H9 (cell line): ENCODE measurements around the gene CEP44. TPM values are rescaled to one million over a fixed set of nuclear protein-coding genes. Genes with fewer than 3 reads are reported as not detected.

Experiments
- DNase-seq: peaks from one replicate; pipeline ENCODE4 v3.0.0-alpha.2; 2017
- H2AFZ ChIP-seq: one replicate; pipeline ENCODE4 v1.6.1; 2013; ENCODE audit warnings: mild to moderate bottlenecking, low read length, control low read depth, moderate library complexity
- H2AK5ac ChIP-seq: 2 replicates; pipeline ENCODE4 v1.6.1; 2013; ENCODE audit warnings: low read length, control low read depth, mixed read lengths; ENCODE audit not compliant: insufficient read length
- H2BK120ac ChIP-seq: one replicate; pipeline ENCODE4 v1.6.1; 2013; ENCODE audit warnings: low read depth, mild to moderate bottlenecking, low read length, control low read depth, inconsistent platforms; ENCODE audit not compliant: poor library complexity, severe bottlenecking
- H2BK12ac ChIP-seq: 2 replicates; pipeline ENCODE4 v1.6.1; 2013; ENCODE audit warnings: low read length, control low read depth, mixed read lengths, low read depth; ENCODE audit not compliant: insufficient read length
- H2BK15ac ChIP-seq: 2 replicates; pipeline ENCODE4 v1.6.1; 2013; ENCODE audit warnings: low read depth, low read length, control low read depth
- H2BK20ac ChIP-seq: one replicate; pipeline ENCODE4 v1.6.1; 2013; ENCODE audit warnings: low read depth, mild to moderate bottlenecking, low read length, control low read depth, inconsistent platforms; ENCODE audit not compliant: poor library complexity, severe bottlenecking
- H2BK5ac ChIP-seq: 2 replicates; pipeline ENCODE4 v1.6.1; 2013; ENCODE audit warnings: low read length, control low read depth, mixed read lengths; ENCODE audit not compliant: insufficient read length
- H3K14ac ChIP-seq: 2 replicates; pipeline ENCODE4 v1.6.1; 2013; ENCODE audit warnings: low read length, control low read depth; ENCODE audit not compliant: insufficient read depth
- H3K18ac ChIP-seq: 2 replicates; pipeline ENCODE4 v1.6.1; 2013; ENCODE audit warnings: low read depth, mild to moderate bottlenecking, mixed read lengths, low read length, control low read depth; ENCODE audit not compliant: insufficient read length
- H3K23ac ChIP-seq: 2 replicates; pipeline ENCODE4 v1.6.1; 2013; ENCODE audit warnings: low read length, control low read depth, mixed read lengths, low read depth; ENCODE audit not compliant: insufficient read length
- H3K23me2 ChIP-seq: 2 replicates; pipeline ENCODE4 v1.6.1; 2013; ENCODE audit warnings: low read depth, mild to moderate bottlenecking, mixed read lengths, low read length, control low read depth; ENCODE audit not compliant: insufficient read length, poor library complexity, severe bottlenecking
- H3K27ac ChIP-seq: 2 replicates; pipeline ENCODE4 v1.5.1; 2013; ENCODE audit warnings: low read length, control low read depth, mixed read lengths, low read depth; ENCODE audit not compliant: insufficient read length
- H3K27me3 ChIP-seq: 2 replicates; pipeline ENCODE4 v1.6.1; 2013; ENCODE audit warnings: low read length, control low read depth, inconsistent platforms; ENCODE audit not compliant: insufficient read depth
- H3K4ac ChIP-seq: 2 replicates; pipeline ENCODE4 v1.6.1; 2013; ENCODE audit warnings: low read depth, mild to moderate bottlenecking, control low read depth, inconsistent platforms, low read length, moderate library complexity
- H3K4me1 ChIP-seq: 2 replicates; pipeline ENCODE4 v1.6.1; 2013; ENCODE audit warnings: low read length, control low read depth, inconsistent platforms; ENCODE audit not compliant: insufficient read depth
- H3K4me2 ChIP-seq: 2 replicates; pipeline ENCODE4 v1.6.1; 2013; ENCODE audit warnings: low read length, control low read depth, mixed read lengths; ENCODE audit not compliant: insufficient read length, insufficient read depth
- H3K56ac ChIP-seq: 2 replicates; pipeline ENCODE4 v1.6.1; 2013; ENCODE audit warnings: low read depth, mild to moderate bottlenecking, mixed read lengths, low read length, control low read depth; ENCODE audit not compliant: insufficient read length
- H3K79me1 ChIP-seq: 2 replicates; pipeline ENCODE4 v1.6.1; 2013; ENCODE audit warnings: low read depth, mild to moderate bottlenecking, moderate library complexity, low read length, control low read depth, inconsistent platforms; ENCODE audit not compliant: insufficient read depth, poor library complexity, severe bottlenecking
- H3K79me2 ChIP-seq: 2 replicates; pipeline ENCODE4 v1.6.1; 2013; ENCODE audit warnings: low read length, control low read depth, inconsistent platforms; ENCODE audit not compliant: insufficient read depth
- H3K9ac ChIP-seq: 2 replicates; pipeline ENCODE4 v1.6.1; 2013; ENCODE audit warnings: low read length, control low read depth, mixed read lengths; ENCODE audit not compliant: insufficient read length; ENCODE audit errors: extremely low read depth
- H3K9me3 ChIP-seq: one replicate; pipeline ENCODE4 v1.6.1; 2013; ENCODE audit warnings: low read depth, low read length, inconsistent platforms; ENCODE audit not compliant: control insufficient read depth
- H3T11ph ChIP-seq: one replicate; pipeline ENCODE4 v1.6.1; 2013; ENCODE audit warnings: mild to moderate bottlenecking, low read length, control low read depth, inconsistent platforms
- H4K20me1 ChIP-seq: one replicate; pipeline ENCODE4 v1.6.1; 2013; ENCODE audit not compliant: control insufficient read depth, insufficient read length, insufficient read depth
- H4K5ac ChIP-seq: 2 replicates; pipeline ENCODE4 v1.6.1; 2013; ENCODE audit warnings: low read depth, mild to moderate bottlenecking, mixed read lengths, low read length, control low read depth; ENCODE audit not compliant: insufficient read length
- H4K8ac ChIP-seq: replicated peaks from 2 replicates; pipeline ENCODE4 v1.6.1; 2013; ENCODE audit warnings: low read length, control low read depth, mixed read lengths, low read depth; ENCODE audit not compliant: insufficient read length
- H4K91ac ChIP-seq: 2 replicates; pipeline ENCODE4 v1.6.1; 2013; ENCODE audit warnings: low read depth, mild to moderate bottlenecking, moderate library complexity, mixed read lengths, low read length, control low read depth; ENCODE audit not compliant: insufficient read length
- H3K27ac Mint-ChIP-seq, 3 experiments: 2 replicates in 2 of 3; 3 replicates in 1 of 3; pipeline ENCODE4 v1.8.0; 2020 to 2021; ENCODE audit warnings: mixed read lengths in 3 of 3, mild to moderate bottlenecking in 1 of 3, moderate library complexity in 1 of 3
- H3K27me3 Mint-ChIP-seq: 2 replicates; pipeline ENCODE4 v1.8.0; 2021; ENCODE audit warnings: low read depth, mild to moderate bottlenecking, moderate library complexity, mixed read lengths
- H3K36me3 Mint-ChIP-seq, 3 experiments: 2 replicates in 2 of 3; 3 replicates in 1 of 3; pipeline ENCODE4 v1.8.0; 2020 to 2021; ENCODE audit warnings: low read depth in 3 of 3, mixed read lengths in 3 of 3; ENCODE audit not compliant: insufficient read depth in 1 of 3
- H3K4me1 Mint-ChIP-seq, 2 experiments: 2 replicates each; pipeline ENCODE4 v1.8.0; 2020; ENCODE audit warnings: mixed read lengths in 2 of 2
- H3K4me3 Mint-ChIP-seq, 2 experiments: 2 replicates in 1 of 2; 3 replicates in 1 of 2; pipeline ENCODE4 v1.8.0; 2020 to 2021; ENCODE audit warnings: mild to moderate bottlenecking in 2 of 2, mixed read lengths in 2 of 2, moderate library complexity in 1 of 2
- H3K9me3 Mint-ChIP-seq, 2 experiments: 2 replicates in 1 of 2; 3 replicates in 1 of 2; pipeline ENCODE4 v1.8.0; 2020; ENCODE audit warnings: mild to moderate bottlenecking in 2 of 2, mixed read lengths in 2 of 2, moderate library complexity in 1 of 2
- WGBS: extraction: QIAGEN DNeasy Blood & Tissue Kit; methylation state at CpG from one replicate; pipeline ENCODE4 v1.1.7; 2013; ENCODE audit warnings: missing lambda C conversion rate, low lambda C conversion rate, mixed read lengths; ENCODE audit not compliant: insufficient read length; ENCODE audit errors: extremely low coverage; 5-methylcytosine and 5-hydroxymethylcytosine counted together
- total RNA-seq: library from RNA; stranded (reverse); gene quantifications from 2 replicates; pipeline ENCODE4 v1.2.1, GENCODE V29; 2021
- TF ChIP-seq, protein P1 (sequence below): fragments of 200-600 bp; sonication (generic); conservative IDR thresholded peaks from 3 replicates; pipeline ENCODE4 v1.8.0; 2021; ENCODE audit warnings: antibody characterized with exemption, mild to moderate bottlenecking

CEP44 gene
- total RNA-seq, 1 experiment from 2014 or later: 16.5 TPM

DNA sequence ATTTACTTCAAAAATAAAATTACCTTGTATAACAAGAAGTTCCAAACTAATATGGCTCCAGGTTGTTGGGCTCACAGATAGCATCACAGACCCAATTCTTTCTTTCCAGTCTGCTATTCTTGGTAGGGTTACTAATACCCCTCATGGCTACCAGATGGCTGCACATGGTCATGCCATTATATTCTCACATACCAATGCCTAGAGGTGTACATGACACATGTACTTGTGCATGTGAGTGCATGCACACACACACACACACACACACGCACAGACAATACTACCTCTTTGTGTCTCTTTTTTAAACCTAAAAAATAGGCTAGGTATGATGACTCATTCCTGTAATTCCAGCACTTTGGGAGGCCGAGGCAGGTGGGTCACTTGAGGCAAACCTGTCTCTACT, 31.3 kb upstream of the CEP44 start:
- H3K14ac ChIP-seq: no peak overlapping the region
- H3K4me2 ChIP-seq: no peak overlapping the region
- no CpG with 5 or more reads among the region's 2 CpGs for WGBS
- no peak overlapping the region for H3K23ac ChIP-seq
- H2AFZ ChIP-seq: no peak overlapping the region
- H4K8ac ChIP-seq: no peak overlapping the region
- no peak overlapping the region for H2AK5ac ChIP-seq
- Mint-ChIP-seq H3K4me1 (no peaks in the 10 kb centered on the region), H3K27ac (no peak overlapping the region), H3K27me3 (no peaks in the 10 kb centered on the region), H3K9me3 (no peaks in the 10 kb centered on the region), H3K4me3 (no peak overlapping the region), H3K36me3 (no peaks in the 10 kb centered on the region)
- no peak overlapping the region for H2BK20ac ChIP-seq
- H3K4me1 ChIP-seq: no peaks in the 10 kb centered on the region
- H3K18ac ChIP-seq: no peak overlapping the region
- H3K79me1 ChIP-seq: no peaks in the 10 kb centered on the region
- no peak overlapping the region for H2BK120ac ChIP-seq
- TF ChIP-seq, protein P1, sequence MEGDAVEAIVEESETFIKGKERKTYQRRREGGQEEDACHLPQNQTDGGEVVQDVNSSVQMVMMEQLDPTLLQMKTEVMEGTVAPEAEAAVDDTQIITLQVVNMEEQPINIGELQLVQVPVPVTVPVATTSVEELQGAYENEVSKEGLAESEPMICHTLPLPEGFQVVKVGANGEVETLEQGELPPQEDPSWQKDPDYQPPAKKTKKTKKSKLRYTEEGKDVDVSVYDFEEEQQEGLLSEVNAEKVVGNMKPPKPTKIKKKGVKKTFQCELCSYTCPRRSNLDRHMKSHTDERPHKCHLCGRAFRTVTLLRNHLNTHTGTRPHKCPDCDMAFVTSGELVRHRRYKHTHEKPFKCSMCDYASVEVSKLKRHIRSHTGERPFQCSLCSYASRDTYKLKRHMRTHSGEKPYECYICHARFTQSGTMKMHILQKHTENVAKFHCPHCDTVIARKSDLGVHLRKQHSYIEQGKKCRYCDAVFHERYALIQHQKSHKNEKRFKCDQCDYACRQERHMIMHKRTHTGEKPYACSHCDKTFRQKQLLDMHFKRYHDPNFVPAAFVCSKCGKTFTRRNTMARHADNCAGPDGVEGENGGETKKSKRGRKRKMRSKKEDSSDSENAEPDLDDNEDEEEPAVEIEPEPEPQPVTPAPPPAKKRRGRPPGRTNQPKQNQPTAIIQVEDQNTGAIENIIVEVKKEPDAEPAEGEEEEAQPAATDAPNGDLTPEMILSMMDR: no peak
- H2BK15ac ChIP-seq: no peak overlapping the region
- H3K27ac ChIP-seq: no peak overlapping the region
- no peak overlapping the region for H4K91ac ChIP-seq
- no peaks in the 10 kb centered on the region for H3K79me2 ChIP-seq
- H2BK12ac ChIP-seq: no peak overlapping the region
- no peak for DNase-seq
- peaks cover 3% of the 10 kb centered on the region for H4K20me1 ChIP-seq
- peaks cover 2% of the 10 kb centered on the region for H3K23me2 ChIP-seq
- H3K56ac ChIP-seq: no peak overlapping the region
- no peak overlapping the region for H2BK5ac ChIP-seq
- H4K5ac ChIP-seq: no peak overlapping the region
- no peak overlapping the region for H3K9ac ChIP-seq
- no peak overlapping the region for H3T11ph ChIP-seq
- no peaks in the 10 kb centered on the region for H3K27me3 ChIP-seq
- H3K9me3 ChIP-seq: no peaks in the 10 kb centered on the region
- no peak overlapping the region for H3K4ac ChIP-seq
